Natural killer cell (primary cell): ENCODE results near the gene PAK3. TPM values are rescaled to one million over a fixed set of nuclear protein-coding genes. Genes with fewer than 3 reads are reported as not detected.

Source experiments
- ATAC-seq, 3 donors: fragments of 150-1000 bp in 2 of 3; fragments of 200-7000 bp in 1 of 3; cut with Tn5 transposase; 1 replicate in 1 of 3; 2 replicates in 2 of 3; pipeline ENCODE4 v1.10.0; 2021; ENCODE audit warnings: mild to moderate bottlenecking in 2 of 3, moderate library complexity in 2 of 3
- DNase-seq, 2 donors: peaks; one replicate each; pipeline versions ENCODE4 v3.0.0 to v3.0.0-alpha.2; 2013 to 2021; ENCODE audit warnings: mixed read lengths in 1 of 2
- H3K27ac ChIP-seq: one replicate; pipeline ENCODE4 v1.5.1; 2013; ENCODE audit warnings: mild to moderate bottlenecking, low read length
- H3K27me3 ChIP-seq: one replicate; pipeline ENCODE4 v1.6.1; 2013; ENCODE audit warnings: low read length; ENCODE audit not compliant: control insufficient read depth, insufficient read depth
- H3K36me3 ChIP-seq: one replicate; pipeline ENCODE4 v1.6.1; 2013; ENCODE audit warnings: low read length; ENCODE audit not compliant: control insufficient read depth, insufficient read depth
- H3K4me1 ChIP-seq: one replicate; pipeline ENCODE4 v1.6.1; 2013; ENCODE audit warnings: low read length; ENCODE audit not compliant: control insufficient read depth, insufficient read depth
- H3K4me3 ChIP-seq: one replicate; pipeline ENCODE4 v1.5.1; 2013; ENCODE audit warnings: low read length
- H3K9me3 ChIP-seq: one replicate; pipeline ENCODE4 v1.6.1; 2013; ENCODE audit warnings: low read length; ENCODE audit not compliant: control insufficient read depth, insufficient read depth
- H3K27ac Mint-ChIP-seq, 2 donors: one replicate each; pipeline ENCODE4 v1.8.0; 2022; ENCODE audit warnings: mild to moderate bottlenecking in 2 of 2, mixed read lengths in 2 of 2, moderate library complexity in 1 of 2
- H3K27me3 Mint-ChIP-seq, 2 donors: one replicate each; pipeline ENCODE4 v1.8.0; 2022; ENCODE audit warnings: low read depth in 2 of 2, mixed read lengths in 2 of 2
- H3K36me3 Mint-ChIP-seq: one replicate; pipeline ENCODE4 v1.8.0; 2022; ENCODE audit warnings: mixed read lengths
- H3K4me1 Mint-ChIP-seq, 2 donors: one replicate each; pipeline ENCODE4 v1.8.0; 2022; ENCODE audit warnings: mixed read lengths in 2 of 2
- H3K4me3 Mint-ChIP-seq: one replicate; pipeline ENCODE4 v1.8.0; 2022; ENCODE audit warnings: mild to moderate bottlenecking, moderate library complexity, mixed read lengths
- H3K9me3 Mint-ChIP-seq, 2 donors: one replicate each; pipeline ENCODE4 v1.8.0; 2022; ENCODE audit warnings: mixed read lengths in 2 of 2
- WGBS: methylation state at CpG from one replicate; pipeline ENCODE4 v1.1.7; 2013; ENCODE audit warnings: missing lambda C conversion rate; ENCODE audit not compliant: insufficient coverage; 5-methylcytosine and 5-hydroxymethylcytosine counted together
- intact Hi-C: fragments of 100-400 bp; cut with micrococcal nuclease; formaldehyde crosslinking; loops from one replicate; pipeline ENCODE4 v1.14.2; 2022
- total RNA-seq, 4 donors: library from RNA; stranded (reverse); fragments of 120-200 nt in 1 of 4; gene quantifications; one replicate each; pipeline versions ENCODE4 v1.2.3 to v1.2.4, GENCODE V29; 2013 to 2022
- TF ChIP-seq, protein P1 (sequence below): fragments of 200-600 bp; IDR thresholded peaks from one replicate; pipeline ENCODE4 v1.8.0; 2022; ENCODE audit warnings: antibody characterized with exemption

The PAK3 gene
- total RNA-seq, 3 donors from 2014 or later (not counting 1 experiment from before 2014, with no cell fraction given): not detected

DNA sequence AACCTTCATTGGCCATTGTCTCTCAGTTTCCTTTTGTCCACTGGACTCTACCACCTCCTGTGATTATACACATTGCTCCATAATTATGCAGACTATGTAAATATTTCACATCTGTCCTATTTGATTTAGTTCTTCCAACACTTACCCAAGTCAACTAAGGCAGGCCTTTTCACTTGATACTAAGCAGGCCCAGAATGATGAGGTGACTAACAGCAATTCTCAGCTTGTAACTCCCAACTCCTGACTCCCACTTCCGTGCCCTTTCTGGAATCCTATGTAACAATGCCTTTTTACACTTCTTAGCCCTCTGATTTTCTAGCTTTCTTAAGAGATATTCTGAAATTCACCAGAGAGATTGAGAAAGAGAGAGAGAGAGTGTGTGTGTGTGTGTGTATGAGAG, 6.6 kb downstream of the PAK3 start:
- H3K9me3 ChIP-seq: no peaks in the 10 kb centered on the region
- no peaks in the 10 kb centered on the region for H3K36me3 Mint-ChIP-seq
- H3K36me3 ChIP-seq: no peaks in the 10 kb centered on the region
- H3K27ac ChIP-seq: no peak overlapping the region
- DNase-seq (no peak), ATAC-seq (no peak)
- TF ChIP-seq, protein P1, sequence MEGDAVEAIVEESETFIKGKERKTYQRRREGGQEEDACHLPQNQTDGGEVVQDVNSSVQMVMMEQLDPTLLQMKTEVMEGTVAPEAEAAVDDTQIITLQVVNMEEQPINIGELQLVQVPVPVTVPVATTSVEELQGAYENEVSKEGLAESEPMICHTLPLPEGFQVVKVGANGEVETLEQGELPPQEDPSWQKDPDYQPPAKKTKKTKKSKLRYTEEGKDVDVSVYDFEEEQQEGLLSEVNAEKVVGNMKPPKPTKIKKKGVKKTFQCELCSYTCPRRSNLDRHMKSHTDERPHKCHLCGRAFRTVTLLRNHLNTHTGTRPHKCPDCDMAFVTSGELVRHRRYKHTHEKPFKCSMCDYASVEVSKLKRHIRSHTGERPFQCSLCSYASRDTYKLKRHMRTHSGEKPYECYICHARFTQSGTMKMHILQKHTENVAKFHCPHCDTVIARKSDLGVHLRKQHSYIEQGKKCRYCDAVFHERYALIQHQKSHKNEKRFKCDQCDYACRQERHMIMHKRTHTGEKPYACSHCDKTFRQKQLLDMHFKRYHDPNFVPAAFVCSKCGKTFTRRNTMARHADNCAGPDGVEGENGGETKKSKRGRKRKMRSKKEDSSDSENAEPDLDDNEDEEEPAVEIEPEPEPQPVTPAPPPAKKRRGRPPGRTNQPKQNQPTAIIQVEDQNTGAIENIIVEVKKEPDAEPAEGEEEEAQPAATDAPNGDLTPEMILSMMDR: no peak
- H3K4me3 ChIP-seq: no peak overlapping the region
- no CpG with 5 or more reads among the region's 1 CpG for WGBS
- H3K9me3 Mint-ChIP-seq: no peaks in the 10 kb centered on the region
- H3K27me3 Mint-ChIP-seq: peaks cover 5 to 7% of the 10 kb centered on the region in 2 donors
- no peak overlapping the region for H3K4me3 Mint-ChIP-seq
- H3K27me3 ChIP-seq: no peaks in the 10 kb centered on the region
- intact Hi-C loops: no loop called here
- peaks cover 0 to 7% of the 10 kb centered on the region in 2 donors for H3K4me1 Mint-ChIP-seq
- no peak overlapping the region for H3K27ac Mint-ChIP-seq
- H3K4me1 ChIP-seq: peaks cover 9% of the 10 kb centered on the region

DNA sequence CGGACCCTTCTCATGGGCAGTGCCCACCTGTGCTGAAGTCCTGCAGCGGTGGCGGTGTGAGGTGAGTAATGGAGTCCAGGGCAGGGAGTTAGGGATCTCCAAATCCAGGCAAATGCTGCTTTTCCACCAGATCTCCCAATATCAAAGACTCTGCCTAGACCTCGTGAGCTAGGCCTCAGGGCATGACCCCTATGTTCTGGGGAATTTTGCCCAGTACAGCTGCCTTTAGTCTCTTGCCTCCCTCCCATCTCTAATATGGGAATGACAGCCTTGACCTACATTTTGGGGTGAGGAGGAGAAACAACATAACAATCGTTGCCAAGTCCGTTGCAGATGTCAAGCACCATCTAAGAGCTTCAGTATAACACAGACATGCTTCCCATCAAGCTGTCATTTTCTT, 7.3 kb downstream of the PAK3 start:
- DNase-seq: no peak
- no peak overlapping the region for H3K27ac Mint-ChIP-seq
- no peaks in the 10 kb centered on the region for H3K36me3 Mint-ChIP-seq
- H3K27me3 Mint-ChIP-seq: peaks cover 0 to under 1% of the 10 kb centered on the region in 2 donors
- no peaks in the 10 kb centered on the region for H3K9me3 Mint-ChIP-seq
- no peak for ATAC-seq
- intact Hi-C loops: no loop called here
- Histone ChIP-seq H3K27ac (no peak overlapping the region), H3K4me1 (peaks cover 9% of the 10 kb centered on the region), H3K9me3 (no peaks in the 10 kb centered on the region), H3K4me3 (no peak overlapping the region), H3K36me3 (no peaks in the 10 kb centered on the region), H3K27me3 (no peaks in the 10 kb centered on the region)
- 90% methylated on average over 4 of the region's 6 CpGs for WGBS
- no peak overlapping the region for H3K4me3 Mint-ChIP-seq
- TF ChIP-seq, protein P1: no peak
- H3K4me1 Mint-ChIP-seq: peaks cover 0 to 7% of the 10 kb centered on the region in 2 donors

DNA sequence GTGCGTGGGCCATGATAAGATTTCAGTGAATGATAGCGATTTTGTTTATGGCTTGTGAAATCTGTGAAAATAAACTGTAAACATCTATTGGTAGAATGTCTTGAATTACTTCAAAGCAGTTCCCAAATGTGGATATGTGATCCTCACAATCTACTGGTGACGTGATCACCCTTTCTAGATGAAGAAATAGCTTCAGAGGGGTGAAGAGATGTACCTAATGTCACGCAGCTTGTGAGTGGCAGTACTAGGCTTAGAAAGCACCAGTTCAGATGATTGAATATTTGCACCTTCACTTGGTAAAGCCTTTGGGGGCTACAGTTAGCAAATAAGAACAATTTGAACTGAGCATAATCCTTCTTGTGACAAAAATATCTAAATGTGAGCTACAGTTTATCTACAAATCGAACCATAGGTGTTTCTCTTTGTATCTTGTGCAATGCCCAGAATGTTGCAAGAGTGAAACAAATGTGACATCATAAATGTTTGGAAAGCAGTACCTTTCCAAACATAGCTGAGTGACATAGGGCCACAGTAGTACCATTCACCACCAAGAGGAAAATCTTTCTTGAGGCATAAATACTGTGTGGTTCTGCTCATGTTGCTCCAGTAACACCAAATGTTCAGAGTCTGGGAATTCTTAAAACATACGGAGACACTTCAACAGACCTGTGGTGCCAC, 14.2 kb downstream of the PAK3 start:
- intact Hi-C loops: no loop called here
- H3K9me3 ChIP-seq: no peaks in the 10 kb centered on the region

More for the DNA sequence above, 14.2 kb downstream of the PAK3 start:
- Histone ChIP-seq H3K4me3 (no peak overlapping the region), H3K4me1 (no peaks in the 10 kb centered on the region), H3K36me3 (no peaks in the 10 kb centered on the region), H3K27ac (no peak overlapping the region), H3K27me3 (no peaks in the 10 kb centered on the region)
- Mint-ChIP-seq H3K4me3 (no peak overlapping the region), H3K4me1 (no peaks in the 10 kb centered on the region), H3K9me3 (no peaks in the 10 kb centered on the region), H3K27me3 (no peaks in the 10 kb centered on the region), H3K36me3 (no peaks in the 10 kb centered on the region), H3K27ac (no peak overlapping the region)
- no peak for ATAC-seq
- 90% methylated on average over 5 of the region's 6 CpGs for WGBS
- TF ChIP-seq, protein P1: no peak
- no peak for DNase-seq
